GM23338 (cell line): Measurements from ENCODE around the gene L3HYPDH. TPM values are rescaled to one million over a fixed set of nuclear protein-coding genes. Genes with fewer than 3 reads are reported as not detected.
A peak's percentile ranks its signal among the peaks of the same experiment; 100 is the strongest.

Experiments used
- ATAC-seq: fragments of 200-7000 bp; cut with Tn5 transposase; 3 replicates; pipeline ENCODE4 v1.9.1; 2020
- DNase-seq: peaks from one replicate; pipeline ENCODE4 v3.0.0-alpha.2; 2015; ENCODE audit warnings: low spot score
- H2AFZ ChIP-seq: fragments of 200-600 bp; sonication (generic); 2 replicates; pipeline ENCODE4 v1.8.0; 2016; ENCODE audit warnings: antibody characterized with exemption, mild to moderate bottlenecking, moderate library complexity
- H3F3A ChIP-seq: fragments of 200-600 bp; sonication (generic); replicated peaks from 2 replicates; pipeline ENCODE4 v1.8.0; 2017; ENCODE audit warnings: antibody characterized with exemption, mixed run types, low read depth
- H3K27ac ChIP-seq: fragments of 200-600 bp; sonication (generic); 2 replicates; pipeline ENCODE4 v1.6.1; 2016; ENCODE audit warnings: low read depth
- H3K27me3 ChIP-seq: fragments of 200-600 bp; sonication (generic); 2 replicates; pipeline ENCODE4 v1.8.0; 2016; ENCODE audit warnings: mild to moderate bottlenecking, mixed run types, moderate library complexity; ENCODE audit not compliant: insufficient read depth
- H3K36me3 ChIP-seq: fragments of 200-600 bp; sonication (generic); 2 replicates; pipeline ENCODE4 v1.8.0; 2016; ENCODE audit warnings: mild to moderate bottlenecking; ENCODE audit not compliant: insufficient read depth
- H3K4me1 ChIP-seq: fragments of 200-600 bp; sonication (generic); 2 replicates; pipeline ENCODE4 v1.8.0; 2016; ENCODE audit warnings: mild to moderate bottlenecking, moderate library complexity; ENCODE audit not compliant: insufficient read depth
- H3K4me2 ChIP-seq: fragments of 200-600 bp; sonication (generic); 2 replicates; pipeline ENCODE4 v1.7.1; 2017; ENCODE audit warnings: mixed run types
- H3K4me3 ChIP-seq: fragments of 200-600 bp; sonication (generic); 2 replicates; pipeline ENCODE4 v1.6.1; 2016; ENCODE audit warnings: mixed run types
- H3K79me2 ChIP-seq: fragments of 200-600 bp; sonication (generic); replicated peaks from 2 replicates; pipeline ENCODE4 v1.8.0; 2017; ENCODE audit warnings: mild to moderate bottlenecking; ENCODE audit not compliant: insufficient read depth
- H3K9me2 ChIP-seq: fragments of 200-600 bp; sonication (generic); 2 replicates; pipeline ENCODE4 v1.8.0; 2017; ENCODE audit not compliant: insufficient read depth
- H4K20me1 ChIP-seq: fragments of 200-600 bp; sonication (generic); replicated peaks from 2 replicates; pipeline ENCODE4 v1.8.0; 2017; ENCODE audit warnings: mild to moderate bottlenecking; ENCODE audit not compliant: insufficient read depth
- H3K27ac Mint-ChIP-seq: 2 replicates; pipeline ENCODE4 v1.8.0; 2020; ENCODE audit warnings: inconsistent platforms, mild to moderate bottlenecking, moderate library complexity, mixed read lengths
- H3K27me3 Mint-ChIP-seq: 3 replicates; pipeline ENCODE4 v1.8.0; 2022; ENCODE audit warnings: low read depth, mild to moderate bottlenecking, moderate library complexity, mixed read lengths, inconsistent platforms; ENCODE audit not compliant: insufficient read depth, poor library complexity
- H3K36me3 Mint-ChIP-seq: 3 replicates; pipeline ENCODE4 v1.8.0; 2021; ENCODE audit warnings: low read depth, mild to moderate bottlenecking, inconsistent platforms, moderate library complexity, mixed read lengths
- H3K4me1 Mint-ChIP-seq: 3 replicates; pipeline ENCODE4 v1.8.0; 2020; ENCODE audit warnings: mild to moderate bottlenecking, inconsistent platforms, mixed read lengths
- H3K4me3 Mint-ChIP-seq: 3 replicates; pipeline ENCODE4 v1.8.0; 2021; ENCODE audit warnings: moderate library complexity, mild to moderate bottlenecking, inconsistent platforms, mixed read lengths
- H3K9me3 Mint-ChIP-seq: 3 replicates; pipeline ENCODE4 v1.8.0; 2020; ENCODE audit warnings: moderate library complexity, mild to moderate bottlenecking, inconsistent platforms, mixed read lengths
- CREB1 ChIP-seq: fragments of 250-450 bp; sonication (Bioruptor Pico); IDR thresholded peaks from 2 replicates; pipeline ENCODE4 v1.5.0; 2020; ENCODE audit warnings: low read depth, mild to moderate bottlenecking, moderate library complexity
- CTCF ChIP-seq, 2 experiments: fragments of 200-600 bp in 1 of 2; sonication (generic) in 1 of 2; conservative IDR thresholded peaks; 2 replicates each; pipeline versions ENCODE4 v1.5.1 to v1.6.1; 2016 to 2017; ENCODE audit warnings: antibody characterized with exemption in 2 of 2, low read depth in 2 of 2, mild to moderate bottlenecking in 2 of 2, moderate library complexity in 1 of 2
- ETS1 ChIP-seq: IDR thresholded peaks from 2 replicates; pipeline ENCODE4 v1.6.1; 2016; ENCODE audit warnings: antibody characterized with exemption
- EZH2 ChIP-seq: fragments of 200-600 bp; sonication (generic); IDR thresholded peaks from one replicate; pipeline ENCODE4 v1.8.0; 2017; ENCODE audit warnings: antibody characterized with exemption, mild to moderate bottlenecking, low read depth; ENCODE audit not compliant: unreplicated experiment
- EZH2phosphoT487 ChIP-seq: fragments of 200-600 bp; sonication (generic); IDR thresholded peaks from one replicate; pipeline ENCODE4 v1.8.1; 2018; ENCODE audit warnings: antibody characterized with exemption; ENCODE audit not compliant: unreplicated experiment
- JUNB ChIP-seq: IDR thresholded peaks from one replicate; pipeline ENCODE4 v1.6.1; 2016; ENCODE audit warnings: antibody characterized with exemption; ENCODE audit not compliant: unreplicated experiment
- STAT1 ChIP-seq: IDR thresholded peaks from one replicate; pipeline ENCODE4 v1.6.1; 2016; ENCODE audit warnings: antibody characterized with exemption; ENCODE audit not compliant: unreplicated experiment
- ZNF331 ChIP-seq: fragments of 250-450 bp; sonication (Bioruptor Pico); IDR thresholded peaks from 2 replicates; pipeline ENCODE4 v1.5.0; 2020; ENCODE audit warnings: low read depth, mild to moderate bottlenecking, moderate library complexity
- ZNF462 ChIP-seq: fragments of 250-450 bp; sonication (Bioruptor Pico); IDR thresholded peaks from 2 replicates; pipeline ENCODE4 v1.5.0; 2020; ENCODE audit warnings: mild to moderate bottlenecking, moderate library complexity
- polyA plus RNA-seq: library from polyadenylated mRNA; unstranded; fragments of >200 nt; fragmentation: Nextera tagmentation; extraction: Ambion mirVana; gene quantifications from 2 replicates; pipeline ENCODE4 v1.2.1, GENCODE V29; 2016
- total RNA-seq: library from RNA; depleted of rRNA; stranded (reverse); fragments of >200 nt; shearing (Covaris generic); gene quantifications from 2 replicates; pipeline ENCODE4 v1.2.3, GENCODE V29; 2014

The L3HYPDH gene
- total and polyA plus RNA-seq, 2 experiments from 2014 or later = 18.6 to 24.8 TPM

GRCh38 chr14:59465316-59466135 is 18.7 kb downstream of the L3HYPDH start, which contains the start of gene GPR135:
TSS of gene GPR135 (minus strand) at chr14:59465380. CDS start at chr14:59465226, 154 bp downstream.
- ATAC-seq (peak; percentile 37), DNase-seq (no peak)
- no peak for TF ChIP-seq ETS1
- TF ChIP-seq STAT1 = no peak
- TF ChIP-seq CTCF (conservative IDR thresholded peaks at IDR 0.05; ENCODE audit: low read depth in 2 of 2) = no peak
- TF ChIP-seq EZH2 = no peak
- TF ChIP-seq ZNF462 = no peak
- no peak for TF ChIP-seq EZH2phosphoT487
- no peak for TF ChIP-seq CREB1 (CRISPR knock-in tag)
- no peak for TF ChIP-seq JUNB
- TF ChIP-seq ZNF331 (CRISPR knock-in tag) = no peak
- Histone ChIP-seq H3K4me2 (peak within 1 kb of the TSS; percentile 92), H3K27ac (no peak within 1 kb of the TSS), H3K36me3 (no peaks in the 10 kb centered on the region), H4K20me1 (peaks cover 14% of the 10 kb centered on the region), H3K4me3 (peak within 1 kb of the TSS; percentile 77), H3K79me2 (no peaks in the 10 kb centered on the region), H3K9me2 (no peaks in the 10 kb centered on the region), H3K27me3 (peaks cover 38% of the 10 kb centered on the region), H3F3A (no peaks in the 10 kb centered on the region; the same call in 1 of the 2 replicates), H3K4me1 (peaks cover 9% of the 10 kb centered on the region), H2AFZ (peak within 1 kb of the TSS; percentile 95)
- Mint-ChIP-seq H3K4me3 (peak within 1 kb of the TSS; percentile 81), H3K4me1 (peaks cover 10% of the 10 kb centered on the region), H3K27ac (no peak within 1 kb of the TSS), H3K9me3 (no peaks in the 10 kb centered on the region), H3K27me3 (peaks cover 21% of the 10 kb centered on the region), H3K36me3 (no peaks in the 10 kb centered on the region)
